GM19193 (cell line): ENCODE results near the gene EMX1.

Experiments used
- POLR2A ChIP-seq: IDR thresholded peaks from 4 replicates; pipeline ENCODE4 v1.6.1; 2011; ENCODE audit not compliant: insufficient read depth, insufficient read length; ENCODE audit errors: extremely low read depth

The EMX1 gene

DNA sequence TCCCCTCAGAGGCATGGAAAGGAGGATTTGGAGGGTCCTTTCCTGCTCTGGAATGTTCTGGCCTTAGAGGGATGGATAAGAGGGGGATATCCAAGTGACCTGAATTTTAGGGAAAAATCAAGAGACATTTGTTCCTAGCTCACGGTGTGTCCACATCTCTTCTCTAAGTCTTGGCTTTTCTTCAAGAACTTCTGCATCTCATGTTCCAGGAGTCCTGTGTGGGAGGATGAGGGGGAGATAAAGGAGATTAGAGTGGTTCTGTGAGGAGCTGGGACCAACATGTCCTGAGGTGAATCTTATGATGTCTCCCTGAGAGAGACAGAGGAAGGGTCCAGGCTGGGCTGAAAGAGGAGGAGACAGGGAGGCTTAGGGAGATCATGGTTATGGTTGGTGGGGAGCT lies 11.7 kb downstream of the EMX1 start:
- no peak for TF ChIP-seq POLR2A

DNA sequence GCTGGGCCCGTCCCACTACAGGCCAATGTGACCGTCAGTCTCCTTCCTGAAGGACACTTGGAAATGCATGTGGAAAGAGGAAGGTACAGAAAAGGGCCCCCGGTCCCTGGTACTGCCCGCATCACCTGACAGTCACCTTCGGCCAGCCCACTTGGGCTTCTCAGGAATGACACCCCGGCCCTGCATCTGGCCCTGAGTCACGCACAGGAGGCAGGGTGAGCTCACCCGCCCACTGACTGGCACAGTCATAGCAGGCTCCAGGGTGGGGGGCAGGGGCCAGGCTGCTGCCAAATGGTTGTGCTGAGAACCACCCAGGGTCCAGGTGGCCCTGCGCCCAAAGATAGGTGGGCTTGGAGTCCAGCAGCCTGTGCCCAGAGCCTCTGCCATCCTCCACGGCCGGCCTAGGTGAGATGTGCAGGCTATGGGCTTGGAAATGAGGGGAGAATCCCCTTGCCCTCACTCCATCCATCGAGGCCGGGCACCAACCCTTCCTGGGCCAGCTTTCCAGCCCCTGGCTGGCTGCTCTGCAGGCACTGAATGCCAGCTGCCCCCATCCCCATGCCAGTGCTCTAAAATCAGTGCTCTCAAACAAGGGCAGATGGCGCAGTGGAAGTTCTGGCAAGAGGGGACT lies 14.1 kb downstream of the EMX1 start:
- TF ChIP-seq POLR2A: no peak

DNA sequence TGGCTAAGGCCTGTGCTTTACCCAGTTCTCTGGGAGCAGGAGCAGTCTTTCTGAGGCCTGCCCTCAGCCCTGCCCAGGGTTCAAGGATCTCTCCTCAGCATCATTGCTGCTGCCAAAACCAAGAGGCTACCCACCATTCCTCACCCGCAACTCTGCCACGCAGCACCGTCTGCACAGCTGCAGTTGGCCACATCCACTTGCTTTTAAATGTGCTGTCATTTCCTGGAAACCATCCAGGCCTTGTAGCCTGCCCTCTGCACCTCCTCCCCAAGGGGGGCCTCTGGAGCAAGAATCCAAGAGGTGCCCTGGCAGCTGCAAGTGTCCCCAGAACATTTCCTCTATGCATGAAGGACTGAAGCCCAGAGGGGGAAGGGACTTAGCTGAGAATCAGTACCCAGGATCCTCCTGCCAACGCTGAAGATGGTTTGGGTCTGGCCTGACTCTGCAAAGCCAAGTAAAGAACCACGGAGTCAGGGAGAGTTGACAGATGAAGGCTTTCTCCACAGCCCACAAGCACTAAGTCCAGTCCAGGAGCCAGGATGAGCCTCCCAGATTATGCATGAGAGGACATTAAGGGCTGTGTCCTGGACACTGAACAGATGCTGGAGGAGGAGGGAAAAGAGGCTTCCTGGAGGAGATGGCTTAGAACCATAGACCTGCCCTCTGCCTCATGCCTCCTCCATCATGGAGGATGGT lies 14.9 kb downstream of the EMX1 start:
- no peak for TF ChIP-seq POLR2A

DNA sequence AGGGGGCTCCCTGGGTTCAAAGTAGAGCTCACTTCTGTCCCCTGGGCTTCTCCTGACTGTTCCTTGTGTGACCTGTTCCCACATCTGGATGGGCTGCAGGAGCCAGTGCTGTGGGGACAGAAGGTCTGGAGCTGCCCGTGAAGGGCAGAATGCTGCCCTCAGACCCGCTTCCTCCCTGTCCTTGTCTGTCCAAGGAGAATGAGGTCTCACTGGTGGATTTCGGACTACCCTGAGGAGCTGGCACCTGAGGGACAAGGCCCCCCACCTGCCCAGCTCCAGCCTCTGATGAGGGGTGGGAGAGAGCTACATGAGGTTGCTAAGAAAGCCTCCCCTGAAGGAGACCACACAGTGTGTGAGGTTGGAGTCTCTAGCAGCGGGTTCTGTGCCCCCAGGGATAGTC lies 15.5 kb downstream of the EMX1 start:
- no peak for TF ChIP-seq POLR2A

DNA sequence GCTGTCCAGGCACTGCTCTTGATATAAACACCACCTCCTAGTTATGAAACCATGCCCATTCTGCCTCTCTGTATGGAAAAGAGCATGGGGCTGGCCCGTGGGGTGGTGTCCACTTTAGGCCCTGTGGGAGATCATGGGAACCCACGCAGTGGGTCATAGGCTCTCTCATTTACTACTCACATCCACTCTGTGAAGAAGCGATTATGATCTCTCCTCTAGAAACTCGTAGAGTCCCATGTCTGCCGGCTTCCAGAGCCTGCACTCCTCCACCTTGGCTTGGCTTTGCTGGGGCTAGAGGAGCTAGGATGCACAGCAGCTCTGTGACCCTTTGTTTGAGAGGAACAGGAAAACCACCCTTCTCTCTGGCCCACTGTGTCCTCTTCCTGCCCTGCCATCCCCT lies 15.9 kb downstream of the EMX1 start:
- TF ChIP-seq POLR2A: no peak

DNA sequence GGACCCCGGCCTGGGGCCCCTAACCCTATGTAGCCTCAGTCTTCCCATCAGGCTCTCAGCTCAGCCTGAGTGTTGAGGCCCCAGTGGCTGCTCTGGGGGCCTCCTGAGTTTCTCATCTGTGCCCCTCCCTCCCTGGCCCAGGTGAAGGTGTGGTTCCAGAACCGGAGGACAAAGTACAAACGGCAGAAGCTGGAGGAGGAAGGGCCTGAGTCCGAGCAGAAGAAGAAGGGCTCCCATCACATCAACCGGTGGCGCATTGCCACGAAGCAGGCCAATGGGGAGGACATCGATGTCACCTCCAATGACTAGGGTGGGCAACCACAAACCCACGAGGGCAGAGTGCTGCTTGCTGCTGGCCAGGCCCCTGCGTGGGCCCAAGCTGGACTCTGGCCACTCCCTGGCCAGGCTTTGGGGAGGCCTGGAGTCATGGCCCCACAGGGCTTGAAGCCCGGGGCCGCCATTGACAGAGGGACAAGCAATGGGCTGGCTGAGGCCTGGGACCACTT lies 16.4 kb downstream of the EMX1 start:
- no peak for TF ChIP-seq POLR2A

DNA sequence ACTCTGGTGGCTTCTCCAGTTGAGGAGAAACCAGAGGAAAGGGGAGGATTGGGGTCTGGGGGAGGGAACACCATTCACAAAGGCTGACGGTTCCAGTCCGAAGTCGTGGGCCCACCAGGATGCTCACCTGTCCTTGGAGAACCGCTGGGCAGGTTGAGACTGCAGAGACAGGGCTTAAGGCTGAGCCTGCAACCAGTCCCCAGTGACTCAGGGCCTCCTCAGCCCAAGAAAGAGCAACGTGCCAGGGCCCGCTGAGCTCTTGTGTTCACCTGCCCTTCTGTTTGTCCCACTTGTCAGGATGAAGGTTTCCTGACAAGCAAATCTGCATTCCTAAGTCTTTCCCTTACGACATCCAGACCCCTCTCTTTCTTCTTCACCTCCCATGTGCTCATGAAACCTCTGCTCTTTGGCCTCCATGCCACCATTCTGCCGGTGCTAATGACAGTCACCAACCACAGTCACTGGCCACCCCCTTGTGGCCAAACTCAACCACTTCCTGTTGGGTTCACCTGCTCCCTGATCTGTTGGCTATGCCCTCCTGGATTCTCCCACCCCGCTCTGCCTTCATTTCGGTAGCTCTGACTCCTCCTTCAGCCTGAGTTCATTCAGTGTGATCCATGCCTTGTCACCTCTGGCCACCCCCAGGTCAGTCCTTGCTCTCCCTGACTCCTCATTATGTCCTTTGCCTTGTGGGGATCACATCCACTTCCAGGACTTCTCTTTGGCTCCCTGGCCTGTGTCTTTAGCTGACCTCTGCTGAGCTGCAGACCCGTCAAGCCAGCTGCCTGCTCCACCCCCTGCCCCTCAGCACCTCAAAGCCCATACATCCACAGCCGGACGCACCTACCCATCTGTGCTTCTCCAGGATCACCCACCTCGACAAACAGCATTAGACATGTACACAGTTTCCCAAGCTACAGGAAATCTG lies 17.6 kb downstream of the EMX1 start:
- no peak for TF ChIP-seq POLR2A

DNA sequence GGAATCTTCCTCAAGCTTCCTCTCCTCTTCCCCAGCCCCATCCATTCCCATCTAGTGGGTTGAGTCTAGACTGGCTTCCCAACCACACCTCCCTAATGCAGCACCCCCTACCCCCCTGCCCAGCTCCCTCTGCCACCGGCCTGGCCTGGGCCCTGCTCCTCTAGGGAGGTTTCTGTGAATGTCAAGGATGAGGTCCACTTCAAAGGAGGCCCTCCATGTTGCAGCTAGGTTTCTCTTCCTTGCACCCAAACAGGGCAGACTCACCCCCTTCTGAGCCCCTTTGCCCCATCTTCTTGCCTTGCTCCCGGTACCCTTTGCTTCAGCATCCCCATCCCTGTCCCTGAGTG lies 18.3 kb downstream of the EMX1 start:
- no peak for TF ChIP-seq POLR2A

DNA sequence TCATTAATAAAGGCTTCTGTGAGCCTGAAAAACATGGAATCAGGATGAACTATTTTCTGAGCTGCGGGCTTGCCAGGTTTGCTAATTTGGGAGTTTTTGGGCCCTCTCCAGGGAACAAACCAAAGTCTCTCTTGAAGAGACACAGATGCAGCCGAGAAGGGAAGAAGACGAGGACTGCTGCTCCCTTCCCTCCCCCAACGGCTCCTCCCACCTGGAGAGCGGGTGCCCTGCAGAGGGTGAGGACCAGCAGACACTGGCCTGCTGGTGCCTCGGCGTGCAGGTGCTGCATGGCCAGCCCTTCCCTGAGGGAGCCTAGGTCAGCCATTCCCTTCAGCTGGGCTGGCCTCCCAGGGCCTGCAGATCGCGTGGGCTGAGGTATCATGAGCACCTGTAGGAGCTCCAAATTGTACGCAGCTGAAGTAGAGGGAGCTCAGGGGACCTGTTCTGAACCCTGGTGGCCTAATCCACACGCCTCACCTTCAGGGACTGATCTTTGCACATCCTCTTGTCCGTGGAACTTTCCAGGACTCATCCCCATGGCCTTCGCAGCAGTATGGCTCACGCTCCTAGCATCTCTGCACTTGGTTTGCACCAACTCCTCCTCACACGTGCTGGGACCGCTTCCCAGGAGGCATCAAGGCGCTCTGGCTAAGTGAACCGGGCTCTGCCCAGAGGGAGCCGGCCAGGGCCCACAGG lies 19.5 kb downstream of the EMX1 start:
- no peak for TF ChIP-seq POLR2A

DNA sequence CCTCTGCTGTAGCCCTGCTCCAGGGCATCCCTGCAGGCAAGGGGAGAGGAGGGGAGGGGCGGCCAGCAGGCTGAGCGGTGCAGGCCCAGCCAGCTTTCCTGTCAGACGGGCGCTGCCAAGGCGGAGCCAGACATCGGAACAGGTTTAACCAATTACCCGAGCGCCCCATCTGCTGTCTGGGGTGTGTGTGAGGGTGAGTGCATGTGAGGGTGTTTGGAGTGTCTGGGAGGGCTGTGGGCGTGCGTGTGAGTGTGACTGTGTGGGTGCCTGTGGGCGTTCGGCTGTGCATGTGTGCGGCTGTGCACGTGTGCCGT lies 20.0 kb downstream of the EMX1 start:
- TF ChIP-seq POLR2A: no peak

DNA sequence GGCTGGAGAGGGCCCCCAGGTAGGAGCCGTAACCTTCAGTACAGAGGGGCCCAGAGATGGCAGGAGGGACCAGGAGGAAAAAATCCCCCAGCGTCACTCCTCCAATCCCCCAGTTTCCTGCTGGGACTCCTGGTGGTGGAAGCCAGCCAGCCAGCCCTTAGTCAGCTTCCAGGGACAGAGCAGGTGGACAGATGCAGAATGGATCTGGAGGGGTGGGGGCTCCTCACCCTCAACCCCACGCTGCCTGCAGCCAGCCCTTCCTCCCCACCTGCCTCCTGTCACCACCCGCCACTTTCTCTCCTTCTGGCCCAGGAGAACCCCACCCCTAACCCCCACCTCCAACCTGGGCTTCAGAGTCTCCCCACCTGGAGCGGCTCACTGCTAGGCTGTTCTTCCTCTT lies 21.1 kb downstream of the EMX1 start:
- TF ChIP-seq POLR2A: no peak

DNA sequence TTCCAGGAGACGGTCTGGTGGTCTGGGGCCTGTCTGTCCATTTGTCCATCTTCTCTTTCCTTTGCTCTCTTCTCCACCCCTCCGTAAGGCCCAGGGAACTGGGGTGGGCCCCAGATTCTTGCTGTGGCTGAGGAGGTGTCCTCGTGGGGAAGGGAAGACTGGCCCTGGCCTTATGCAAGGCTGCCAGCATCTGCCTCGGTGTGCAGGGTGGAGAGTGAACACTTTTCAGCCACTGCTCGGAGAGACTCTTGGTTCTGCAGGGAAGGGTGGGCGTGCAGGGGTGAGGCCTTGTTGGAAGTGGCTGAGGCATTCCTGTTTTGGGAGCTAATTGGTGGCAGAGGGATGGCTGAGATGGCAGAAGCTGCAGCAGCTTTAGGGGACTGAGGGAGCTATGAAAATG lies 23.0 kb downstream of the EMX1 start:
- TF ChIP-seq POLR2A: no peak

DNA sequence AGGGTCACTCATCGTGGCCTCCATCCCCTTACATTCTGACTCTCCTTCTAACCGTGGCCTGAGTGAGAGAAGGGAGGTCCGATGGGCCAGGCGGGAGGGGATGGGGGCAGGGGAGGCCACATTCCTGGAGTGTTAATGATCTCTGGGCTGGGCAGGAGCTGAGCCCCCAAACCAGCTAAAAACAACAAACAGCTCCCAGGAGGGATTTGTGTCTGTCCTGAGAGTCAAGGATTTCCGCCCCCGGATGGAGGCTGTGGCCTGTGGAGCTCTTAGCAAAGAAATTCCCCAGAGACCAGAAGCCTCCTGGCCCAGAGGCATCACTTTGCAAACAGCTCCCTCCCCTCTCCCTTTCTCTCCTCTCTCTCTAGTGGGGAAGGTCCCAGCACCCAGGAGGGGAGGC lies 23.5 kb downstream of the EMX1 start:
- no peak for TF ChIP-seq POLR2A

DNA sequence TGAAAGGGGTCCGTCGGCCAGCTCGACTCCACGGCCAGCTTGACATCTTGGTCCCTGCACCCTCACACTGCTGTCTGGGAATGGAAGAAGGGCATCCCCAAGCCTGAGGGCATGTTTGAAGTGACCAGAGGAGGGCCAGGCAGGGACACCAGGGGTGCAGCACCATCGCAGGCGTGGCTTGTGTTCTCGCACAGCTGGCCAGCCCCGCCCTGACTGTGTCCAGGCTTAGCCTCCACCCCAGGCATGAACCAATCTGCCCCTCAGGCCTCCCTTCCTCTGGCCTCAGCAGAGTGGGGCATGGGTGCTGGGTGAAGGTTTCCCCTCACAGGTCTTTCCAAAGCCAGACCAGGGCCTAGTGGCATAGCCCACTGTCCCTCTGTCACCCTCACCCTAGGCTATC lies 25.0 kb downstream of the EMX1 start:
- TF ChIP-seq POLR2A: no peak

DNA sequence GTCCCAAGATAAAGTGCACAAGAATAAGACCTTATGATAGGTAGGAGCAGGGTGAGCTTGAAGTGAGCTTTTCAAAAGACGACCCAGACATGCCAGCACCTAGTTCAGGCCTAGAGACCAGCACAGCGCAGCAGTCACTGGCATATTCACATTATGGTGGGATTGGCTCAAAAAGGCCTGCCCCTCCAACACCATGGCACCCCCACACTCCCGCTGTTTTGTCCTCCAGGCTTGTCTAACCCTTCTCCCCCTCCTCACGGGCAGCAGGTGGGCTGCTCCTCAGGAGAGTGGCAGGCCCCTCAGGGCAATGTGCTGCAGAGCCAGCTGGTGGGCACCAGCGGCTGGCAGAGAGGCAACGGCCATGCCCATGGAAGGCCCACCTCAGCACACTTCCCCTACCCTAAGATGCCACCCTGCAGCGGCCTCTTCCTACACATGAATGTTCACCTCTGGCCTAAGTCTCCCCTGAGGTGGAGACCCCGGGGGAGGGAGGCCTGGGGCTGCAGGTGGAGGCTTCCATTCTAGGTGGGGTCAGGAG lies 25.6 kb downstream of the EMX1 start:
- TF ChIP-seq POLR2A: no peak
